GM21737 (cell line): ENCODE measurements around the gene AGK.

Source experiments
- ATAC-seq: cut with Tn5 transposase; IDR thresholded peaks from one replicate; pipeline ENCODE4 v1.9.1; 2021; ENCODE audit warnings: mild to moderate bottlenecking, moderate library complexity; ENCODE audit not compliant: unreplicated experiment

Gene AGK

DNA sequence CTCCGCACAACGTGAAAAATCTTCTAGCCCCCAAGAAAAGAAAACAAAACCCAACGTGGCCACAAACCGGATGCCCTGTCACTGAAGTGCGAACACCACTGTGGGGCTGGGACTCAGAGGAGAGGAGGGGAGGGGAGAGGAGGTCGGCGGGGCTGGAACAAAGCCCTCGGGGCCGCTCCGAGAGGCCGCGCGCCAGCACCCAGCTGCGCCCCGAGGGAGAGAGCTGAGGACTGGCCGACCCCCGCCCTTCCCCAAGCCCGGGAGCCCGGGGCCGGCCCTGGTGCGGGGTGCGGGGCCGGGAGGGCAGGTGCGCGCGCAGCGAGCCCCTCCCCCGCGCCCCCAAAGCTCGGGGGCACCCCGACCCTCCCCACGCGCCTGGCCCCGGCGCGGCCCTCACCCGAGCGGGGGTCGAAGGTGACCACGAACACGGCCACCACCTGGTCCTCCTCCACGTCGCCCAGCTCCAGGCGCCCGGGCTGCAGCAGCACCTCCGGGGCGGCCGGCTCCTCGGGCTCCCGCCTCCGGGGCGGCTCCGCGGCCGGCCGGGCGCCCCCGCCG is 150.4 kb downstream of the AGK start:
- ATAC-seq: peak; percentile 79

- ATAC-seq: peak; percentile 67
Observed at GRCh38 chr7:141702047-141702567, 150.9 kb downstream of the AGK start, which contains the start of gene DENND11. Gene DENND11 (minus strand): TSS chr7:141702166. CDS start chr7:141702153, 13 bp downstream.

GRCh38 chr7:141702892-141703291 is 151.7 kb downstream of the AGK start:
- ATAC-seq: no peak

GRCh38 chr7:141704112-141704511 is 152.9 kb downstream of the AGK start:
- no peak for ATAC-seq

- ATAC-seq: no peak
Observed at GRCh38 chr7:141704741-141705140, 153.5 kb downstream of the AGK start.
